ENCODE measurements around the gene TENM4.

TENM4 gene

DNA sequence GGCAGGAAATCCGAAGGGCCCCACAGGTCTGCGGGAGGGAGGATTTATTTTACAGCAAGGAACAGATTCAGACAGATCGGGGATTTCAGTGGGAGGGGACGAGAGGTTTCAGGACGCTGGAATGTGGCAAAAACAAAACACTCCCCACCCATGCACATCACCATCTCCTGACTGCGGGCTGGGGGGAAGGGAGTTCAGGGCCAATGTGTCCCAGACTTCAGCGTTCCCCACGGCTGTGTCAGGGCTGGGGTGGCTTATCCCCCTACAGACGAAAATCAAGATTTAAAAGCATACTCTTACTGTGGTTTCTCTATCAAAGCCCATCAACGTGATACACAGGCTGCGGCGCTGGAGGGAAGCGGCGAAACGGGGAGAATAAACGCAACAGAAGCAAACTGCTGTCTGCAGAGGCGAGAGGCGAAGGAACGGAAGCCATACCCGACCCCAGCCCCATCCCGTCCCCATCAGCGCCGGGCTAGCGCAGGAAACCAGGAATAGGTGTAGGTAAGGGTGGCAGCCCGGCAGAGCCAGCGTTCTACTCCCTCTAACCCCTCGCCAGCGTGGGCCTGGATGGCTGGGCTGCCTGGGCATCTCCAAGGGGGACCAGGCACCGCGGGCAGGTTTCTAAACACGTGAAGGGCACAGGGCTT lies 2.7 kb downstream of the TENM4 start:
- 0 out of 4 replicates have a peak, but pooled peaks of 1 of the 2 experiments have one; percentile 36 for TF ChIP-seq REST (IDR thresholded peaks at IDR 0.05; ENCODE audit: insufficient read depth in 1 of 2, low read depth in 2 of 2, low read length in 2 of 2)
- no peak for TF ChIP-seq FOXP2 (optimal IDR thresholded peaks at IDR 0.05; ENCODE audit: borderline replicate concordance, extremely low read depth, extremely low read length, insufficient read depth)
- 0 out of 2 replicates have a peak, but pooled peaks have one; percentile 16 for TF ChIP-seq POLR2AphosphoS5 (IDR thresholded peaks at IDR 0.05; ENCODE audit: low read depth, low read length)

GRCh38 chr11:79437278-79437980 lies 3.4 kb downstream of the TENM4 start:
- TF ChIP-seq POLR2AphosphoS5 (IDR thresholded peaks at IDR 0.05; ENCODE audit: low read depth, low read length) (0 out of 2 replicates have a peak, but pooled peaks have one; percentile 6), SIN3A (IDR thresholded peaks at IDR 0.05; ENCODE audit: borderline replicate concordance, insufficient read depth, low read length) (0 out of 2 replicates have a peak, but pooled peaks have one; percentile 19), TAF1 (IDR thresholded peaks at IDR 0.05; ENCODE audit: borderline replicate concordance, insufficient read depth, low read length) (no peak)

DNA sequence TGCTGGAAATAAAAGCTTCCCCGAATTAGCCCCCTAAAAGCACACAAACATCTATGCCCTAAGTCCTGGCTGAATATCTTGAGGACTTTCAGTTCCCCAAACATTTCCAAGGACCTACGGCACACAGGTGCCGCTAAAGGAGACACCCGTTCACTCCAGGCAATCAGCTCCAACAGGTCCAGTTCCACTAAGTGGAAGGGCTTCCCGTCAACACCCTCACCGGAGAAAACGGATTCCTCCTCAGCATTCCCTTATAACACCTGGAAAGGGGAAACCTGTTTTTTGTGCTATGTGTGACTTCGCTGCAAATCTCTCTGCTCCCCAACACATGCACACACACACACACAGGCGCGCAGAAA lies 3.9 kb downstream of the TENM4 start:
- TF ChIP-seq TAF1 (IDR thresholded peaks at IDR 0.05; ENCODE audit: borderline replicate concordance, insufficient read depth, low read length) (no peak), SIN3A (IDR thresholded peaks at IDR 0.05; ENCODE audit: borderline replicate concordance, insufficient read depth, low read length) (no peak), REST (IDR thresholded peaks at IDR 0.05; ENCODE audit: insufficient read depth in 1 of 2, low read depth in 2 of 2, low read length in 2 of 2) (no peak), POLR2AphosphoS5 (IDR thresholded peaks at IDR 0.05; ENCODE audit: low read depth, low read length) (no peak), FOXP2 (optimal IDR thresholded peaks at IDR 0.05; ENCODE audit: borderline replicate concordance, extremely low read depth, extremely low read length, insufficient read depth) (no peak)

DNA sequence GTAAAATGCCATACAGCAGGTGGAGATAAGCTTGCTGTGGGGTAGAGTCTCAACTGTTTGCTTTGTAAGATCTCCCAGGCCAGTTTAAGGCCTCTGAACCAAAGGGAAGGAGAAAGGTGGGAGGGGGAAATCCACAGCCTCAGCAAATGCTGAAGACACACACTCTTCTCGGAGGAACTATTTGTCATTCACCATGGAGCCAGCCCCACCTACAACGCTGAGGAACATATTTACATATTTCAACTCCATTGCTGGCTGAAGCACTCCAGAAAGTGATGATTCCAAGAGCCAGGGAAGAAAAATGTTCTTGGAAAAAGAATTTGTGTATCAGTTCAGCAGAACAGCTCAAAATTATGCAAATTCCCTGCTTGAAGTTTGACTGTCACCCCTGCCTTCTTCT lies 6.5 kb downstream of the TENM4 start:
- no peak for TF ChIP-seq TAF1 (IDR thresholded peaks at IDR 0.05; ENCODE audit: borderline replicate concordance, insufficient read depth, low read length)
- TF ChIP-seq FOXP2 (optimal IDR thresholded peaks at IDR 0.05; ENCODE audit: borderline replicate concordance, extremely low read depth, extremely low read length, insufficient read depth): no peak
- no peak for TF ChIP-seq REST (IDR thresholded peaks at IDR 0.05; ENCODE audit: insufficient read depth in 1 of 2, low read depth in 2 of 2, low read length in 2 of 2)
- TF ChIP-seq SIN3A (IDR thresholded peaks at IDR 0.05; ENCODE audit: borderline replicate concordance, insufficient read depth, low read length): no peak
- no peak for TF ChIP-seq POLR2AphosphoS5 (IDR thresholded peaks at IDR 0.05; ENCODE audit: low read depth, low read length)

- TF ChIP-seq POLR2AphosphoS5 (IDR thresholded peaks at IDR 0.05; ENCODE audit: low read depth, low read length): no peak
- no peak for TF ChIP-seq REST (IDR thresholded peaks at IDR 0.05; ENCODE audit: insufficient read depth in 1 of 2, low read depth in 2 of 2, low read length in 2 of 2)
- TF ChIP-seq FOXP2 (optimal IDR thresholded peaks at IDR 0.05; ENCODE audit: borderline replicate concordance, extremely low read depth, extremely low read length, insufficient read depth): no peak
- TF ChIP-seq SIN3A (IDR thresholded peaks at IDR 0.05; ENCODE audit: borderline replicate concordance, insufficient read depth, low read length): no peak
- no peak for TF ChIP-seq TAF1 (IDR thresholded peaks at IDR 0.05; ENCODE audit: borderline replicate concordance, insufficient read depth, low read length)
Measured at GRCh38 chr11:79432138-79432537, 8.7 kb downstream of the TENM4 start.
